HepG2 (cell line): ENCODE measurements around the gene DHRS4L2. TPM values are rescaled to one million over a fixed set of nuclear protein-coding genes. Genes with fewer than 3 reads are reported as not detected.

ENCODE experiments used
- DMAP1 ChIP-seq: IDR thresholded peaks from 2 replicates; pipeline ENCODE4 v1.6.1; 2016
- FOXO1 ChIP-seq: sonication (generic); formaldehyde crosslinking; IDR thresholded peaks from 2 replicates; pipeline ENCODE4 v1.4.0; 2020; ENCODE audit warnings: missing genetic modification reagents
- HMGA1 ChIP-seq: sonication (generic); formaldehyde crosslinking; conservative IDR thresholded peaks from 2 replicates; pipeline ENCODE4 v1.4.0; 2020; ENCODE audit warnings: missing genetic modification reagents
- JARID2 ChIP-seq: sonication (generic); formaldehyde crosslinking; IDR thresholded peaks from 2 replicates; pipeline ENCODE4 v1.8.1; 2023; ENCODE audit warnings: missing genetic modification reagents, inconsistent platforms; ENCODE audit not compliant: insufficient replicate concordance
- JUNB ChIP-seq: sonication (generic); formaldehyde crosslinking; IDR thresholded peaks from 2 replicates; pipeline ENCODE4 v1.8.0; 2022; ENCODE audit warnings: missing genetic modification reagents, mild to moderate bottlenecking, borderline replicate concordance
- NCOA2 ChIP-seq: sonication (generic); formaldehyde crosslinking; IDR thresholded peaks from 2 replicates; pipeline ENCODE4 v1.8.0; 2022; ENCODE audit warnings: inconsistent platforms
- RBM22 ChIP-seq: fragments of 200-400 bp; formaldehyde crosslinking; optimal IDR thresholded peaks from 2 replicates; pipeline ENCODE3; 2017; ENCODE audit warnings: mild to moderate bottlenecking, low read length, moderate library complexity
- RXRA ChIP-seq: sonication (generic); formaldehyde crosslinking; IDR thresholded peaks from 2 replicates; pipeline ENCODE4 v1.5.1; 2020; ENCODE audit warnings: missing genetic modification reagents
- SMARCE1 ChIP-seq: fragments of 450-650 bp; IDR thresholded peaks from 2 replicates; pipeline ENCODE4 v1.6.1; 2017; ENCODE audit warnings: borderline replicate concordance
- TCF7 ChIP-seq: sonication (generic); IDR thresholded peaks from 2 replicates; pipeline ENCODE4 v1.6.1; 2016; ENCODE audit warnings: antibody characterized with exemption, low read depth
- TEAD3 ChIP-seq: optimal IDR thresholded peaks from 2 replicates; pipeline ENCODE3; 2016; ENCODE audit warnings: borderline replicate concordance
- YY1 ChIP-seq: IDR thresholded peaks from 2 replicates; pipeline ENCODE4 v1.6.1; 2011; ENCODE audit warnings: low read length, low read depth, moderate library complexity, mild to moderate bottlenecking; ENCODE audit not compliant: insufficient read depth, insufficient replicate concordance
- ZFP90 ChIP-seq: sonication (generic); formaldehyde crosslinking; IDR thresholded peaks from 2 replicates; pipeline ENCODE4 v1.8.0; 2022; ENCODE audit warnings: missing genetic modification reagents, mild to moderate bottlenecking, inconsistent platforms, borderline replicate concordance
- ZIK1 ChIP-seq: sonication (generic); formaldehyde crosslinking; IDR thresholded peaks from 2 replicates; pipeline ENCODE4 v1.5.0; 2020; ENCODE audit warnings: mild to moderate bottlenecking, low read depth, missing genetic modification reagents, borderline replicate concordance
- ZNF136 ChIP-seq: sonication (generic); formaldehyde crosslinking; IDR thresholded peaks from 2 replicates; pipeline ENCODE4 v1.8.1; 2022; ENCODE audit warnings: low read depth, mild to moderate bottlenecking, moderate library complexity, missing genetic modification reagents
- ZNF224 ChIP-seq: sonication (generic); formaldehyde crosslinking; IDR thresholded peaks from 2 replicates; pipeline ENCODE4 v1.5.0; 2020; ENCODE audit warnings: mild to moderate bottlenecking, missing genetic modification reagents
- ZNF3 ChIP-seq: IDR thresholded peaks from 2 replicates; pipeline ENCODE4 v1.7.0; 2017; ENCODE audit warnings: inconsistent platforms
- ZNF333 ChIP-seq: sonication (generic); formaldehyde crosslinking; IDR thresholded peaks from 2 replicates; pipeline ENCODE4 v1.4.0; 2020; ENCODE audit warnings: mild to moderate bottlenecking, missing genetic modification reagents, borderline replicate concordance
- ZNF337 ChIP-seq: sonication (generic); formaldehyde crosslinking; IDR thresholded peaks from 2 replicates; pipeline ENCODE4 v1.5.1; 2020; ENCODE audit warnings: missing genetic modification reagents, low read depth, mild to moderate bottlenecking, borderline replicate concordance
- ZNF367 ChIP-seq: sonication (generic); formaldehyde crosslinking; IDR thresholded peaks from 2 replicates; pipeline ENCODE4 v1.4.0; 2020; ENCODE audit warnings: missing genetic modification reagents, borderline replicate concordance
- ZNF660 ChIP-seq: sonication (generic); formaldehyde crosslinking; IDR thresholded peaks from 2 replicates; pipeline ENCODE4 v1.5.1; 2020; ENCODE audit warnings: mild to moderate bottlenecking, low read depth, missing genetic modification reagents, borderline replicate concordance
- ZNF678 ChIP-seq: sonication (generic); formaldehyde crosslinking; IDR thresholded peaks from 2 replicates; pipeline ENCODE4 v1.4.0; 2020; ENCODE audit warnings: mild to moderate bottlenecking, missing genetic modification reagents
- ZNF768 ChIP-seq: sonication (generic); formaldehyde crosslinking; IDR thresholded peaks from 2 replicates; pipeline ENCODE4 v1.4.0; 2020; ENCODE audit warnings: missing genetic modification reagents
- ZNF781 ChIP-seq: sonication (generic); formaldehyde crosslinking; IDR thresholded peaks from 2 replicates; pipeline ENCODE4 v1.5.1; 2020; ENCODE audit warnings: borderline replicate concordance, mild to moderate bottlenecking, missing genetic modification reagents; ENCODE audit errors: not compliant biosample characterization
- polyA plus RNA-seq, 8 experiments: library from polyadenylated mRNA; depleted of rRNA in 3 of 8; stranded (reverse) in 7 of 8; unstranded in 1 of 8; fragments of >200 nt; fragmentation: Illumina TruSeq in 4 of 8; extraction: Trizol in 4 of 8; gene quantifications; 2 replicates each; pipeline versions ENCODE4 v1.2.1 to v1.2.3, GENCODE V29; 2011 to 2016; ENCODE audit warnings: low read depth in 4 of 8, missing spikeins in 1 of 8, mixed read lengths in 1 of 8; ENCODE audit not compliant: insufficient read depth in 1 of 8
- total RNA-seq, 5 experiments: library from RNA; depleted of rRNA; stranded (reverse); fragments of >200 nt; fragmentation: Illumina TruSeq; extraction: Trizol; gene quantifications; 2 replicates each; pipeline ENCODE4 v1.2.3, GENCODE V29; 2016; ENCODE audit warnings: low read depth in 1 of 5
- TF ChIP-seq, protein P1 (sequence below): sonication (generic); formaldehyde crosslinking; IDR thresholded peaks from 2 replicates; pipeline ENCODE4 v1.8.0; 2022; ENCODE audit warnings: mild to moderate bottlenecking, missing genetic modification reagents, borderline replicate concordance
- TF ChIP-seq, protein P2 (sequence below): sonication (generic); formaldehyde crosslinking; conservative IDR thresholded peaks from 2 replicates; pipeline ENCODE4 v1.8.0; 2022; ENCODE audit warnings: mild to moderate bottlenecking, moderate library complexity, missing genetic modification reagents
- TF ChIP-seq, protein P3 (sequence below): sonication (generic); formaldehyde crosslinking; IDR thresholded peaks from 2 replicates; pipeline ENCODE4 v1.4.0; 2020; ENCODE audit warnings: mild to moderate bottlenecking, low read depth, missing genetic modification reagents

The DHRS4L2 gene
- total and polyA plus RNA-seq, 2 of the 13 experiments (the other 11 are each of a cell fraction or from before 2014, with no cell fraction given) = 24.7 to 38.2 TPM

DNA sequence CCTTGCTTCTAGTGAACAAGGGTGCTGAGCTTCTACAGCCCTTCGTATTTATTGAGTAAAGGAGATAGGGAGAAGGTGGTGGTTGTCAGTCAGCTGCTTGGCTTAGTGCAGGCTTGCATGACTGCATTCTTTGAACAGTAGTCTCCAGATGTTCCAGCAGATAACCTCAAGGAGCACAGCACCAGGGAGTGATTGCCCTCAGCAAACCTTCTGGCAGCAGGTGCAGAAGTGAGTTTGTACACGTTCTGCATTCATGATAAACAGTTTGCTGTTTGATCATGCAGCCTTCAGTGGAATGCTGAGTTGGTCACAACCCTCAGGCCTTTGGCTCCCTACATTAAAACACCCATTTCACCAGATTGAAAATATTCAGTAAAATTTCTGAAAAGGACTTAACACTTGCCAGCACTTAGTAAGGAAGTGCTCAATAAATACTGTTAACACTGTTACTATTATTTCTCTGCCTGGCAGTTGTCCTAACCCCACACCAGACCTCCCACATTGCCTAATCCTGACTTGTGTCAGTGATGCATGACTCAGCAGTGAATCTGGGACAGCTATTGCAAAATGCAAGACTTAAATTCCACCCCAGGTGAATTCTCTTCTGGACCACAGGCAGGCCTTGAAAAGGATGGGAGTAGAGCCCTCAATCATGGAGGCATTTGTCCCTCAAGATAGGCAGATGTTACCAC lies 44.1 kb downstream of the DHRS4L2 start (continued):
- TF ChIP-seq, protein P1, sequence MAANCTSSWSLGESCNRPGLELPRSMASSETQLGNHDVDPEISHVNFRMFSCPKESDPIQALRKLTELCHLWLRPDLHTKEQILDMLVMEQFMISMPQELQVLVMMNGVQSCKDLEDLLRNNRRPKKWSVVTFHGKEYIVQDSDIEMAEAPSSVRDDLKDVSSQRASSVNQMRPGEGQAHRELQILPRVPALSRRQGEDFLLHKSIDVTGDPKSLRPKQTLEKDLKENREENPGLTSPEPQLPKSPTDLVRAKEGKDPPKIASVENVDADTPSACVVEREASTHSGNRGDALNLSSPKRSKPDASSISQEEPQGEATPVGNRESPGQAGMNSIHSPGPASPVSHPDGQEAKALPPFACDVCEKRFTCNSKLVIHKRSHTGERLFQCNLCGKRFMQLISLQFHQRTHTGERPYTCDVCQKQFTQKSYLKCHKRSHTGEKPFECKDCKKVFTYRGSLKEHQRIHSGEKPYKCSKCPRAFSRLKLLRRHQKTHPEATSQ (CRISPR knock-in tag) = no peak
- TF ChIP-seq JARID2 (no peak), RBM22 (no peak), ZNF367 (CRISPR knock-in tag) (no peak), JUNB (CRISPR knock-in tag) (no peak), ZNF337 (CRISPR knock-in tag) (no peak), TCF7 (no peak; the same call in 1 of the 2 replicates), HMGA1 (no peak), NCOA2 (CRISPR knock-in tag) (peak; percentile 69), ZNF660 (CRISPR knock-in tag) (no peak), FOXO1 (CRISPR knock-in tag) (0 out of 2 replicates have a peak, but pooled peaks have one; percentile 53), TEAD3 (peak; percentile 93), DMAP1 (CRISPR knock-in tag) (no peak), ZNF678 (CRISPR knock-in tag) (no peak), SMARCE1 (no peak), ZNF224 (no peak), ZNF136 (CRISPR knock-in tag) (no peak), ZNF781 (CRISPR knock-in tag) (no peak), ZIK1 (CRISPR knock-in tag) (no peak), YY1 (no peak), ZNF333 (CRISPR knock-in tag) (no peak), ZNF3 (CRISPR knock-in tag) (peak; percentile 80), RXRA (CRISPR knock-in tag) (no peak; the same call in 1 of the 2 replicates), ZFP90 (CRISPR knock-in tag) (no peak), ZNF768 (no peak)
- TF ChIP-seq, protein P2, sequence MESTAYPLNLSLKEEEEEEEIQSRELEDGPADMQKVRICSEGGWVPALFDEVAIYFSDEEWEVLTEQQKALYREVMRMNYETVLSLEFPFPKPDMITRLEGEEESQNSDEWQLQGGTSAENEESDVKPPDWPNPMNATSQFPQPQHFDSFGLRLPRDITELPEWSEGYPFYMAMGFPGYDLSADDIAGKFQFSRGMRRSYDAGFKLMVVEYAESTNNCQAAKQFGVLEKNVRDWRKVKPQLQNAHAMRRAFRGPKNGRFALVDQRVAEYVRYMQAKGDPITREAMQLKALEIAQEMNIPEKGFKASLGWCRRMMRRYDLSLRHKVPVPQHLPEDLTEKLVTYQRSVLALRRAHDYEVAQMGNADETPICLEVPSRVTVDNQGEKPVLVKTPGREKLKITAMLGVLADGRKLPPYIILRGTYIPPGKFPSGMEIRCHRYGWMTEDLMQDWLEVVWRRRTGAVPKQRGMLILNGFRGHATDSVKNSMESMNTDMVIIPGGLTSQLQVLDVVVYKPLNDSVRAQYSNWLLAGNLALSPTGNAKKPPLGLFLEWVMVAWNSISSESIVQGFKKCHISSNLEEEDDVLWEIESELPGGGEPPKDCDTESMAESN = peak; percentile 67; the same call in 1 of the 2 replicates
- TF ChIP-seq, protein P3, sequence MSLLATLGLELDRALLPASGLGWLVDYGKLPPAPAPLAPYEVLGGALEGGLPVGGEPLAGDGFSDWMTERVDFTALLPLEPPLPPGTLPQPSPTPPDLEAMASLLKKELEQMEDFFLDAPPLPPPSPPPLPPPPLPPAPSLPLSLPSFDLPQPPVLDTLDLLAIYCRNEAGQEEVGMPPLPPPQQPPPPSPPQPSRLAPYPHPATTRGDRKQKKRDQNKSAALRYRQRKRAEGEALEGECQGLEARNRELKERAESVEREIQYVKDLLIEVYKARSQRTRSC (CRISPR knock-in tag) = no peak
